RWPE2 (cell line): ENCODE data around the gene PSMD1.

Source experiments
- ATAC-seq: fragments of 200-7000 bp; cut with Tn5 transposase; 3 replicates; pipeline ENCODE4 v1.9.1; 2021; ENCODE audit warnings: low read depth
- DNase-seq: peaks from one replicate; pipeline ENCODE4 v3.0.0-alpha.2; 2020; ENCODE audit warnings: low spot score
- H3K27ac ChIP-seq: fragments of 450-650 bp; 2 replicates; pipeline ENCODE4 v1.5.1; 2017; ENCODE audit warnings: mild to moderate bottlenecking; ENCODE audit not compliant: poor library complexity, severe bottlenecking
- H3K27me3 ChIP-seq: fragments of 250-450 bp; sonication (Bioruptor Pico); 2 replicates; pipeline ENCODE4 v1.5.1; 2021; ENCODE audit warnings: mild to moderate bottlenecking, moderate library complexity; ENCODE audit not compliant: insufficient read depth, poor library complexity, severe bottlenecking
- H3K36me3 ChIP-seq: fragments of 250-450 bp; sonication (Bioruptor Pico); 2 replicates; pipeline ENCODE4 v1.5.1; 2020; ENCODE audit warnings: low read depth, mild to moderate bottlenecking, moderate library complexity
- H3K4me1 ChIP-seq: fragments of 250-450 bp; sonication (Bioruptor Pico); 2 replicates; pipeline ENCODE4 v1.5.1; 2021; ENCODE audit warnings: mild to moderate bottlenecking, moderate library complexity; ENCODE audit not compliant: insufficient read depth, poor library complexity, severe bottlenecking
- H3K4me3 ChIP-seq: fragments of 250-450 bp; sonication (Bioruptor Pico); 2 replicates; pipeline ENCODE4 v1.5.1; 2021; ENCODE audit warnings: mild to moderate bottlenecking, moderate library complexity; ENCODE audit not compliant: severe bottlenecking
- H3K9me3 ChIP-seq: fragments of 250-450 bp; sonication (Bioruptor Pico); 2 replicates; pipeline ENCODE4 v1.5.1; 2021; ENCODE audit warnings: mild to moderate bottlenecking, moderate library complexity; ENCODE audit not compliant: severe bottlenecking
- CTCF ChIP-seq: fragments of 450-650 bp; IDR thresholded peaks from one replicate; pipeline ENCODE4 v1.5.1; 2017; ENCODE audit warnings: mild to moderate bottlenecking, moderate library complexity; ENCODE audit not compliant: poor library complexity, severe bottlenecking

The PSMD1 gene

DNA sequence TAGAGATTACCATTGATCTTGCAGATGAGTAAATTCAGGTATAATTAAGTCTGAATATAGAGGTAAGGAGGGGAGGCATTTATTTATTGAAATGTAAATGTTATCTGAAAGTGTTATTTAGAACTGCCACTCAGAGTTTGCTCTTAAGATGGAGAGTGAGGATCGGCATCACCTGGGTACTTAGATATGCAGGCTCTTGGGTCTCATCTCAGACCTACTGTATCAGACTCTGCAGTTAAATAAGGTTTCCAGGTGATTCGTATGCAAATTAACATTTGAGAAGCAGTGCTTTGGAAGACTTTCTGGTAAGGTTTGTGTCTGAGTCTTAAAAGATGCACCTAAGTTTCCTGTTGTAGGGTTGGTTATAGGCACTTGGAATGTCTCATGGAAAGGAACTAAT is 59.0 kb downstream of the PSMD1 start:
- Histone ChIP-seq H3K27ac (no peak overlapping the region), H3K36me3 (peaks cover 14% of the 10 kb centered on the region), H3K27me3 (no peaks in the 10 kb centered on the region), H3K4me1 (peaks cover 4% of the 10 kb centered on the region), H3K9me3 (no peaks in the 10 kb centered on the region), H3K4me3 (no peak overlapping the region)
- DNase-seq (no peak), ATAC-seq (no peak)
- no peak for TF ChIP-seq CTCF

DNA sequence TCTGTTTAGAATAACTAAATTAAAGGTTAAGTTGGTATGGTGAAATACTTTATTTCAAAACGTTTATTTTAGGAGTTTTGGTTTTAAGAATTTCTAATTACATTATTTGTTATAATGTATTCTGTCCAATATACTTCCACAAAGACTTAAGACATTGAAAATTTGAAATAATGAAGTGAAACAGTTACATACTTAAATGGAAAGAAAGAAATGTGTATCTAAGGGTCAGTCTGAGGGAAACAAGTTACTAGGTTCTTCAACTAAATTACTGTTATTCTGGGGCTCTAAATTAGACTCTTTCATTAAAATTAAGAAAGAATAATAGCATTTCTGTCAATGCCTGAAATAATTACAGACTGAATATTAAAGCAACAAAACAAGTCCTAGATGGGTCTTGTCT is 60.5 kb downstream of the PSMD1 start:
- Histone ChIP-seq H3K4me3 (no peak overlapping the region), H3K27me3 (no peaks in the 10 kb centered on the region), H3K36me3 (peaks cover 13% of the 10 kb centered on the region), H3K27ac (no peak overlapping the region), H3K4me1 (peaks cover 4% of the 10 kb centered on the region), H3K9me3 (no peaks in the 10 kb centered on the region)
- no peak for TF ChIP-seq CTCF
- ATAC-seq: no peak
- DNase-seq: no peak

- Histone ChIP-seq H3K4me3 (no peak overlapping the region), H3K4me1 (peaks cover 4% of the 10 kb centered on the region), H3K27me3 (no peaks in the 10 kb centered on the region), H3K27ac (no peak overlapping the region), H3K9me3 (no peaks in the 10 kb centered on the region), H3K36me3 (peaks cover 6% of the 10 kb centered on the region)
- no peak for ATAC-seq
- no peak for DNase-seq
- no peak for TF ChIP-seq CTCF
Observed at GRCh38 chr2:231117922-231118613, 61.4 kb downstream of the PSMD1 start.

DNA sequence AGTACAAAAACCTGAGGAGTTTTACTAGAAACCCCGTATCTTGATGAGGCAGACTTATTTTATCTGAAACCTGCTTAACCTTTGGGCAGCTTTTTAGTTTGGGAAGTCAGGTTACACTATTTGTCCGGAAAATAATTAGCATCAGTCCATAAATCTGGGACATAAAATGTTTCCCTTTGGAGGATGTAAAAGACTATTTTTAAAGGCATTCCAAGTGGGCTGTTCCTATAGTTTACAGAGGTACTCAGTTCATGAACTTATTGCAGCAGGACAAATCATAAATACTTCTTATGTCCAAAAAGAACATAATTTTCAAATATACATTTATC is 61.9 kb downstream of the PSMD1 start:
- H3K4me1 ChIP-seq: peaks cover 2% of the 10 kb centered on the region
- no peaks in the 10 kb centered on the region for H3K9me3 ChIP-seq
- DNase-seq: no peak
- TF ChIP-seq CTCF: no peak
- H3K27ac ChIP-seq: no peak overlapping the region
- H3K4me3 ChIP-seq: no peak overlapping the region
- peaks cover 1% of the 10 kb centered on the region for H3K36me3 ChIP-seq
- H3K27me3 ChIP-seq: no peaks in the 10 kb centered on the region
- ATAC-seq: no peak

DNA sequence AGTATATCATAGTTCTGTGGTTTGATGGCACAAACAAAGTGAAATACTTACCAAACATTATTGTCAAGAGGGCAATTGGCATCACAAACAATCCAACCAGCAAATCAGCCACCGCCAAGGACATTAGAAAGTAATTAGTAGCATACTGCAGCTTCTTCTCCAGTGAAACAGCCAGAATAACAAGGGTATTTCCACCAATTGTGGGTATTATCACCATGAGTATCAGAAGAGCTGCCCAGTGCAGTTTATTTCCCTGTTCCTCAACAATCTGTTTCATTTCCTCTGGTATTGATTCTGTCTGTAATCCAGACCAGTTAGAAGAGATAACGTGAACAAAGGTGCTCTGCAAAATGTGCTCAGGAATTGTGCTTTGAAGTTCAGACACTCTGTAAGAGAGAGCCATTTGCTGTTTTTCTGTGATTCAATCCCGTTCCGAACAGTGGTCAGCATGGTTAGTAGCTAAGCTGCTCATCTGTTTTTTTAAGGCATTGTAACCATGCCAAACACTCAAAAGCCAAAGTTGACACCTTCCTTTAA is 66.8 kb downstream of the PSMD1 start:
- H3K9me3 ChIP-seq: no peaks in the 10 kb centered on the region
- no peak overlapping the region for H3K27ac ChIP-seq

More for the DNA sequence above, 66.8 kb downstream of the PSMD1 start:
- no peak for ATAC-seq
- TF ChIP-seq CTCF: no peak
- Histone ChIP-seq H3K36me3 (no peaks in the 10 kb centered on the region; the same call in 1 of the 2 replicates), H3K4me3 (no peak overlapping the region), H3K4me1 (peaks cover 16% of the 10 kb centered on the region), H3K27me3 (no peaks in the 10 kb centered on the region)
- no peak for DNase-seq
